BLaER1 (cell line): ENCODE data around the gene NUDT9.
"Not testable (repeated sequence)": the region's sequence is repeated elsewhere in the genome, so short reads cannot be mapped to it uniquely, and the experiment has no call there.

ENCODE experiments used
- H3K27ac ChIP-seq: shearing (Covaris generic); formaldehyde crosslinking; 2 replicates; pipeline ENCODE4 v1.8.1; 2022
- H3K27me3 ChIP-seq: shearing (Covaris generic); formaldehyde crosslinking; 2 replicates; pipeline ENCODE4 v1.8.1; 2022
- H3K36me3 ChIP-seq: shearing (Covaris generic); formaldehyde crosslinking; 2 replicates; pipeline ENCODE4 v1.8.1; 2022
- H3K4me1 ChIP-seq: shearing (Covaris generic); formaldehyde crosslinking; 2 replicates; pipeline ENCODE4 v1.8.1; 2022
- H3K4me2 ChIP-seq: shearing (Covaris generic); formaldehyde crosslinking; 2 replicates; pipeline ENCODE4 v1.8.1; 2022
- H3K4me3 ChIP-seq: shearing (Covaris generic); formaldehyde crosslinking; 2 replicates; pipeline ENCODE4 v1.8.1; 2022
- H3K9ac ChIP-seq: shearing (Covaris generic); formaldehyde crosslinking; 2 replicates; pipeline ENCODE4 v1.8.1; 2022
- H3K9me3 ChIP-seq: shearing (Covaris generic); formaldehyde crosslinking; 2 replicates; pipeline ENCODE4 v1.8.1; 2022
- H4K20me1 ChIP-seq: shearing (Covaris generic); formaldehyde crosslinking; 2 replicates; pipeline ENCODE4 v1.8.1; 2022
- Cebpa-rat ChIP-seq: shearing (Covaris generic); IDR thresholded peaks from 2 replicates; pipeline ENCODE4 v1.8.1; 2022

The NUDT9 gene

DNA sequence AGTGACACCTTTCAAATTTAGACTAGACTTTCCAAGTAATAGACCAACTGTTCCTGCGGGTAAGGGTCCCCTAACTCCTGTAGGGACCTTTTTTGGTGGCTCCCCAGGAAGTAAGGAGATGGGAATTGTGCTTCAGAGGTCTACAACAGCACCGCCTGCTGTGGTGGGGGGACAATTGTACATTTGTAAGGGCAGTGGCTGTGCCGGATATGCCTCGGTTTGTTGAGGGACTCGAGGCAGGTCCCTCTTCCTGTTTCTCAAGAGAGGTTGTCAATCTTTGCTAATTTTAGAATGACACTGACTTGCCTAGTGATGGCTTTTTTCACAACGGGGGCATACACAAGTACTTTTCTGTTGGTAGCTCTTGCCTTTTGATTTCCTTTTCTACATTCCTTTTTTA is 15.9 kb upstream of the NUDT9 start:
- Histone ChIP-seq H3K9me3 (no peaks in the 10 kb centered on the region; the same call in 1 of the 2 replicates), H3K27me3 (no peaks in the 10 kb centered on the region), H3K27ac (no peak overlapping the region), H3K36me3 (no peaks in the 10 kb centered on the region), H3K4me2 (0 out of 2 replicates have a peak overlapping the region, but pooled peaks have one; percentile 6), H4K20me1 (no peaks in the 10 kb centered on the region), H3K4me1 (no peaks in the 10 kb centered on the region), H3K9ac (no peak overlapping the region), H3K4me3 (no peak overlapping the region)
- TF ChIP-seq Cebpa-rat = no peak

DNA sequence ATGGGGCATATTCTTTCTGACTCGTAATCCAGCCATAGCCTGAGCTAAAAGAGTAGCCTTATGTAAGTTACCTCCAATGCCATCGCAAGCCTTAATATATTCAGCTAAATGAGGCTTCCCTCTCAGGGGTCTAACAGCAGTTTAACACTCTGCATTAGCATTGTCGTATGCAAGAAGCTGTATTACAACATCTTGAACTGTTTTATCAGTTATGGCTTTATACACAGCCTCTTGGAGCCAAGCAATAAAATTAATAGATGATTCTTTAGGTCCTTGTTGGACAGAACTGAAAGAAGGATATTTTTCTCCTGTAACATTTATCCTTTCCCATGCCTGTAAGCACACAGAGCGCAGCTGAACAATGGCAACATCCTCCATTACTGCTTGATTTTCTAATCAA is 15.5 kb upstream of the NUDT9 start:
- H3K4me2 ChIP-seq, H3K27ac ChIP-seq: not testable (repeated sequence)

DNA sequence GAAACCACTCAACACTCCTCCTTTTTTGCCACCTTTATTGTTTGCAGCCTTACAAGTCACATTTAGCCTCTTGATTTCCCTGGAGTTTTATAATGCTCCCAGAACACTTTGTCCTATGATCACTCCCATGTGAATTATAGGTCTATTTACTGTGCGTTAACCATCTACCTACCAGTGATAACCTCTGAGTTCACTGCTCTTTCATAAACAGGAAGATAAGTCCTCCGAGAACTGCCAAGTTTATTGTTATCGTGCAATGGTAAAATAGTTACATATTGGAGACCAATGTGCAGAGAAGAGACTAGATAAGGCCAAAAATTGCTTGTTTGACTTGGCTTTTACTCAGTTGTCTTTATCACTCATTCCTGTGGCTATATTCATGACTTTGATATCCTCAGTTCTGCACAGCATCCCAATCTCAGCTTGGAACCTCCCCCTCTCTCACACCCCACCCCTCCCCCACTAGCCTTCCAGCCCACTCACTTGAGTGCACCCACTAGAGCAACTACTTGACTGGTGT is 12.9 kb upstream of the NUDT9 start:
- Histone ChIP-seq H3K27me3 (no peaks in the 10 kb centered on the region), H3K9me3 (no peaks in the 10 kb centered on the region; the same call in 1 of the 2 replicates), H3K4me3 (no peak overlapping the region), H3K4me1 (no peaks in the 10 kb centered on the region), H3K27ac (no peak overlapping the region), H3K36me3 (no peaks in the 10 kb centered on the region), H3K9ac (no peak overlapping the region), H3K4me2 (no peak overlapping the region), H4K20me1 (no peaks in the 10 kb centered on the region)
- no peak for TF ChIP-seq Cebpa-rat

More for the DNA sequence above, 15.5 kb upstream of the NUDT9 start:
- H3K9me3 ChIP-seq, H3K4me1 ChIP-seq, H4K20me1 ChIP-seq, H3K27me3 ChIP-seq, H3K36me3 ChIP-seq, H3K4me3 ChIP-seq, H3K9ac ChIP-seq: not testable (repeated sequence)

DNA sequence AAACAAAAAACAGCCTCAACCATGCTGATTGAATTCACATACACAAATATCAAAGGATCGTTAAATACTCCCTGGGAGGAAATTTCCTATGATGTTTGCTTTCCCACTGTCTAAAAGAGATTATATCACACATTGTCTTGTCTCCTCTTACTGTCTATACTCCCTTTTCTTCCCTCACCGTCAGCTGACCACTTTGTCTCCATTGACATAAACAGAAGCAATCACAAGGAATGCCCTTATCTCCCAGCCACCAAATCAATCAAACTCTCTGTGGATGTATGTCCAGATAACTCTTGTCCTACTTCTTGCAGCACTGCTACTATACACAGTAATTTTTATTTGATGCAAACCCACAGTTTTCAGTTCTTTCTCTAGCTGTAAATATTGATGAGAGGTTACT is 12.2 kb upstream of the NUDT9 start:
- Histone ChIP-seq H3K4me1 (no peaks in the 10 kb centered on the region), H3K9me3 (no peaks in the 10 kb centered on the region), H3K27ac (no peak overlapping the region), H3K4me3 (no peak overlapping the region), H4K20me1 (no peaks in the 10 kb centered on the region), H3K4me2 (no peak overlapping the region), H3K27me3 (no peaks in the 10 kb centered on the region), H3K9ac (no peak overlapping the region), H3K36me3 (no peaks in the 10 kb centered on the region)
- no peak for TF ChIP-seq Cebpa-rat

DNA sequence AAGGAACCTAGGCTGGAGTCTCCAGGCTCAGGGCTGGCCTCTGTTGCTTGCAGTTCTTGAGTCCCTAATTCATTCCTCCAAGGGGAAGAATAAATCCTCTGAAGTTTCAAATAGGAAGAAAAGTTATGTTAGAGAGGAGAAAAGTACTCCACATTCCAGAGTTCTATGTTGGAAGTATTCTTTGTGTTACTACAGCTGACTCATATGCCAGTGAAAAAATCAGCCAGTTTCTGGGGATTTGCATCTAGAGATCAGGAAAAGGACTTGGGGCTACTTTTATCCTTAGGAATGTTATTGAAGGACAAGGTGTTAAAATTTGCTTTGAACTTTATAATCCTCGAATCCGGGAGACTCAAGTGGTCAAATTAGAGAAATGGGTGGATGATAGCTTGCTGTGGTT is 11.7 kb upstream of the NUDT9 start:
- no peaks in the 10 kb centered on the region for H3K36me3 ChIP-seq
- no peaks in the 10 kb centered on the region for H3K4me1 ChIP-seq
- no peaks in the 10 kb centered on the region for H3K27me3 ChIP-seq
- no peak for TF ChIP-seq Cebpa-rat
- no peak overlapping the region for H3K27ac ChIP-seq
- H4K20me1 ChIP-seq = no peaks in the 10 kb centered on the region
- no peaks in the 10 kb centered on the region for H3K9me3 ChIP-seq
- no peak overlapping the region for H3K4me3 ChIP-seq
- no peak overlapping the region for H3K4me2 ChIP-seq
- no peak overlapping the region for H3K9ac ChIP-seq

DNA sequence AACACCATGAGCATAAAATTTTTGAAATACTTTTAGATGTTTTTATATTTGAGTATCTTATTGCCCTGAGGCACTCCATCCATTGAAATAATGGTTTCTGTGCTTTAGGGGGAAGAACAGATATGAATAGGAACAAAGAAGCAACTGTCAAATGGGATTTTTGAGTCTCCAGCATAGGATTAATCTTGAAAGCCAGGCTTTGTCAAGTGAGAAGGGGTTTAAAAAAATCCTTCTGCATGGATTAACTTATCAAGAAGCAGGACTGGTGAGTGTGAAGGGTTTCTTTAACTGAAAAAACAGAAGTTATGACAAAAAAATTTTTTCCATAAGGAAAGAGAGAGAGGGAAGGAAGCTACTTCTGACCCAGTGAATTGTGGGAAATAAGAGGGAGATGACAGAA is 7.6 kb upstream of the NUDT9 start:
- Histone ChIP-seq H4K20me1 (no peaks in the 10 kb centered on the region), H3K36me3 (no peaks in the 10 kb centered on the region), H3K9me3 (peaks cover 10% of the 10 kb centered on the region), H3K4me3 (no peak overlapping the region), H3K27me3 (no peaks in the 10 kb centered on the region), H3K4me2 (no peak overlapping the region), H3K9ac (no peak overlapping the region), H3K27ac (no peak overlapping the region), H3K4me1 (no peaks in the 10 kb centered on the region)
- no peak for TF ChIP-seq Cebpa-rat

DNA sequence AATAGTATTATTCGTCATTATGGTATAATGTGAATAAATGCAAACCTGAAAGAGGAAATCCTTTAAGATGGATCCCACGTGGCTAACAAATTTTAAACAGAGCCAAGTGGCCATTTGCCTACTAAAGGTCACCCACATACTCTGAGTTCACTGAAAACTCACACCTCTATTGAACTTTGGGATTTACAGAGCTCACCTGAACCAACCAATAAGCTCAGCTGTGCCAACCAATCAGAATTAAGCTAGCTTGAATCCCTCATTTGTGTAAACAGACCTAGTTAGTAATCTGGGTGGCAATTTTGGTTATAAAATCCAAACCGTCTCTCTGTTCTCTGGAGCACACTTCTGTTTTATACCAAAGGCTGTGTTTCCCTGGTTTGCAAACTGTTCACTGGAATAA is 5.4 kb upstream of the NUDT9 start:
- Histone ChIP-seq H3K4me1 (peaks cover 8% of the 10 kb centered on the region), H3K27me3 (no peaks in the 10 kb centered on the region)

DNA sequence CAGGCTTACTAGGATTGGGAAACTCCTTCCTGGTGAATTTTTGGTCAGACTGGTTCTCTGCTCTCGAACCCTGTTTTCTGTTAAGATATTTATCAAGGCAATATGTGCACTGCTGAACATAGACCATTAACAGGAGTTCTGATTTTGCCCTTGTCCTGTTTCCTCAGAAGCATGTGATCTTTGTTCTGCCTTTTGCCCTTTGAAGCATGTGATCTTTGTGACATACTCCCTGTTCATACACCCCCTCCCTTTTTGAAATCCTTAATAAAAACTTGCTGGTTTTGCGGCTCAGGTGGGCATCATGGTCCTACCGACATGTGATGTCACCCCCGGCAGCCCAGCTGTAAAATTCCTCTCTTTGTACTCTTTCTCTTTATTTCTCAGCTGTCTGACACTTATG is 4.0 kb upstream of the NUDT9 start:
- not testable (repeated sequence) for H3K4me2 ChIP-seq, H3K27ac ChIP-seq, H3K9me3 ChIP-seq, H3K9ac ChIP-seq, H3K4me1 ChIP-seq, H3K27me3 ChIP-seq, H3K4me3 ChIP-seq, H3K36me3 ChIP-seq, H4K20me1 ChIP-seq

More for the DNA sequence above, 5.4 kb upstream of the NUDT9 start:
- no peak overlapping the region for H3K9ac ChIP-seq
- no peak for TF ChIP-seq Cebpa-rat
- no peak overlapping the region for H3K4me3 ChIP-seq
- no peaks in the 10 kb centered on the region for H3K36me3 ChIP-seq
- peaks cover 10% of the 10 kb centered on the region for H3K9me3 ChIP-seq
- H3K27ac ChIP-seq = no peak overlapping the region
- H3K4me2 ChIP-seq = no peak overlapping the region
- H4K20me1 ChIP-seq = no peaks in the 10 kb centered on the region

DNA sequence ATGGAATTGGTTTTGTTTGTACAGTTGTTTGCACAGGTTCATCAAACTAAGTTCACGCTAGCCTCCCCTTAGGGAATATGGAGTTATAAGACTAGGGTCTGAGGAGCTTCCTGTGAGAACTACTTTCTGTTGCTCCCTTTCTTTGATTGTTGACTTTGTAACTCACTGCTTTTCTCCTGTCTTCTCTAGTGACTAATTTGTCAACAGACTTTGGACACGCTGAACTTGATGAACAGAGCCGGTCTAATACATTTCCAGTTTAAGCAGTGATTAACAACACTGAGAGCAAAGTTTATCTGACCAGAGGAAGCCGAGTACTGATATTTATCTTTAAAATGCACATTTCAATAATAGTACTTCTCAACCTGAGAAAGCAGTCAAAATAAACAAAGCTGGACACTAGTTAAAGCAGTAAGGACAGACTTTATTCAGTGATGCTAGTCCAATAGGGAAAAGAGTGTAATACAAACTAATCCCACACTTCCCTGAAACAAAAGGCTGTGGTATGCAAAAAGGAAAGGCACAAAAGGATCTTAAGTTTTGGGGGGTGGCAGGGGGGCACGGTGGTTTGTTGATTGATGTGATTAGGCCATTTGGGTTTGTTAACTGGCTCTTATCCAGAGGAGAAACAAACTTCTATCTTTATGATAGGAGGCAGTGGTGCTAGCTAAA is 2.7 kb upstream of the NUDT9 start:
- no peak for TF ChIP-seq Cebpa-rat
- Histone ChIP-seq H3K4me3 (no peak overlapping the region), H4K20me1 (no peaks in the 10 kb centered on the region), H3K27ac (no peak overlapping the region), H3K9ac (no peak overlapping the region), H3K9me3 (peaks cover 10% of the 10 kb centered on the region), H3K36me3 (no peaks in the 10 kb centered on the region), H3K4me2 (no peak overlapping the region), H3K4me1 (peaks cover 23% of the 10 kb centered on the region), H3K27me3 (no peaks in the 10 kb centered on the region)

DNA sequence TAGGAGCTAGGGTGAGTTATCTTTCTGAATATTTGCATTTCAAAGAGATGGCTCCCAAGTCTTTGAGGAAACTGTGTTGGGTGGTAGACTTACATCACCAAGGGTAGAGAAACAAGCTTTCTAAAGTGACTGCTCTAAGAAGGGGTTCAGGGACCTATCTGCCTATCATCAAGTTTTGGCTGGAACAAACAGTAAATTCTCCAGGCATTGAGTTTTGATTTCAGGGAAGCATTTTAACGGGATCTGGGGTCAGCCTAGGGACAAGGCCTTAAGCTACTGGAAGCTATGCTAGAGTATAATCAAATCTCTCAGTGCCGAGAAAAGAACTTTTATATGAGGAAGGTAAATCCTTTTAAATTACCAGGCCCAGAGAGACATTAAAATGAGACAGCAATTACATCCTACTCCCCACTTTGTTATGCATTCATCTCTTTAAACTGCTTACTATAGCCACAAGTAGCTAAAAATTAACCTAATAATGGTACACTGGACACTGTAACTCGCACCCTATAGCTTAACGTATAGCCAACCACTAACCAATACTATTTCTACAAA is 2.0 kb upstream of the NUDT9 start:
- Histone ChIP-seq H3K4me2 (no peak overlapping the region), H3K9ac (no peak overlapping the region), H3K27ac (no peak overlapping the region), H3K36me3 (no peaks in the 10 kb centered on the region), H3K4me3 (no peak overlapping the region), H3K27me3 (no peaks in the 10 kb centered on the region), H3K9me3 (peaks cover 10% of the 10 kb centered on the region), H3K4me1 (peaks cover 26% of the 10 kb centered on the region), H4K20me1 (no peaks in the 10 kb centered on the region)
- no peak for TF ChIP-seq Cebpa-rat
